ENCODE results near the gene STYXL1.

- TF ChIP-seq CTCF (IDR thresholded peaks at IDR 0.05) (no peak), POLR2AphosphoS5 (IDR thresholded peaks at IDR 0.05) (no peak), POLR2A (IDR thresholded peaks at IDR 0.05) (no peak)
Measured at GRCh38 chr7:76009672-76010600, 37.9 kb downstream of the STYXL1 start.

All from breast epithelium (tissue), 3 donors.